GM19239 (cell line): Measurements from ENCODE around the gene CTAGE1.
"Not testable (repeated sequence)": the region's sequence is repeated elsewhere in the genome, so short reads cannot be mapped to it uniquely, and the experiment has no call there.

Experiments
- DNase-seq: peaks from one replicate; pipeline ENCODE4 v3.0.0; 2011; ENCODE audit warnings: low spot score; ENCODE audit not compliant: insufficient read length
- FAIRE-seq: peaks from 2 replicates; lab custom pipeline; 2011; peaks lifted over from hg19 to GRCh38; lab: Jason Lieb, UNC

CTAGE1 gene, protein sequence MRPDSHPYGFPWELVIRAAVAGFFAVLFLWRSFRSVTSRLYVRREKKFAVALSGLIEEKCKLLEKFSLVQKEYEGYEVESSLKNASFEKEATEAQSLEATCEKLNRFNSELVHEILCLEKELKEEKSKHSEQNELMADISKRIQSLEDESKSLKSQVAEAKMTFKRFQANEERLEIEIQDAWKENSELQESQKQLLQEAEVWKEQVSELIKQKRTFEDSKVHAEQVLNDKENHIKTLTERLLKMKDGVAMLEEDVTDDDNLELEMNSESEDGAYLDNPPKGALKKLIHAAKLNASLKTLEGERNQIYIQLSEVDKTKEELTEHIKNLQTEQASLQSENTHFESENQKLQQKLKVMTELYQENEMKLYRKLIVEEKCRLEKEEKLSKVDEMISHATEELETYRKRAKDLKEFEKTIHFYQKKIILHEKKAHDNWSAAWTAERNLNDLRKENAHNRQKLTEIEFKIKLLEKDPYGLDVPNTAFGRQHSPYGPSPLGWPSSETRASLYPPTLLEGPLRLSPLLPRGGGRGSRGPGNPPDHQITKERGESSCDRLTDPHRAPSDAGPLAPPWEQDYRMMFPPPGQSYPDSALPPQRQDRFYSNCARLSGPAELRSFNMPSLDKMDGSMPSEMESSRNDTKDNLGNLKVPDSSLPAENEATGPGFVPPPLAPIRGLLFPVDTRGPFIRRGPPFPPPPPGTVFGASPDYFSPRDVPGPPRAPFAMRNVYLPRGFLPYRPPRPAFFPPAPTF

DNA sequence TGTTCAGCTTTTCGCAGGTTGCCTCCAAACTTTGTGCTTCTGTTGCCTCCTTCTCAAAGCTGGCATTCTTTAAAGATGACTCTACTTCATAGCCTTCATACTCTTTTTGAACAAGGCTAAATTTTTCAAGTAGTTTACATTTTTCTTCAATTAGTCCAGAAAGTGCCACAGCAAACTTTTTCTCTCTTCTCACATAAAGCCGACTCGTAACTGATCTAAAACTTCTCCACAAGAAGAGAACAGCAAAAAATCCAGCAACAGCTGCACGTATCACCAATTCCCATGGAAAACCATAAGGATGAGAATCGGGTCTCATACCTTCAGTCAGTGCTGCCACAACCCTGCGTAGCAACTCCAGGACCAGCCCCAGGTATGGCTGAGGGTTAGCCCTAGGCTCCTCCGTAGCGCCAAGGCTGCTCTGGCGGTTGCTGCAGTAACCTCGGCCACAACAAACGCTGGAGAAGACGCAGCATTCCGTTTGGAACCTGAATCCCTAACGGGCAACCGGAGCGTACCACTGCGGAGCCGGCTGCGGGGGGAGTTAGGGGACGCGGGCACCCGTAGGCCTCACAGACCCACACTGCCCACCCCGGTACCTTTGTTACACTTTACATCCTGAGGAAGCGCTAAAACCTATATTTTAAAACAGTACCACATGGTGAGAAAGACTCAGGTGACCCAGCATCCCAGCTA lies at the start of gene CTAGE1:
CTAGE1 (minus strand) TSS at position 420 of the 693 bp plus-strand sequence; CDS start at position 316, 104 bp downstream.
- FAIRE-seq (no peak), DNase-seq (no peak)

DNA sequence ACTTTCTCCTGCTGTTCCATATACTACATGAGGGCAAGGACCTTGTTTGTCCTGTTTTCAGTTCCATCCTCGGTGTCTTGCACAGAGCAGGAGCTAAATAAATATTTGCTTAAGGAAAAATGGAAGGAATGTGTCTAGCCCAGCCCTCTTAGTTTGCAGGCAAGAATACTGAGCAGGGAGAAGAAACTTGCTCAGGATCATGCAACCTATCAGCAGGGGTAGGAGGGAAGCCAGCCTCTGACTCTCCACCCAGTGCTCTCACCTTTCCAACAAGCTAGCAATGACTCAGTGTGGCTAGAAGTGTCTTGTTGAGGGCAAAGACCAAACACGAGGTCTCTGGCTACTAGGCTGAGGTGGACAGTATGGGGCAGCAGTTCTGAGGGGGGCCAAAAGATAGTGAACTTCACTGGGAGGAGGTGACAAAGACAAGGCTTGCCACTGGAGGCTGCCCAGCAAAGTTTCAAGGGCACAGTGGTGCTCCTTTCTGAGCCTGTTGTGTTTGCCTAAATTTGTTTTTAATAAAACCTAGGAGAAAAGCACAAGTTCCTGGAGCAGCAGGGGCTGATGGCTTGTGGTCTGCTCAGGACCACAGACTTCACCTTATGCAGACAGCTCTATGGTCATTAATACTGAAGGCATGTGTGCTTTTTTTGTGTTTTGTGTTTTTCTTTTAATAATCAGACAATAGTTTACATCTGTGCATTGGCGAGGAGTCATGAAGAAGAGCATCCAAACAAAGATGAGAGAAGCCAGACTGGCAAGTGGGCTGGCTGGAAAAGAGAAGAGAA lies 49.1 kb upstream of the CTAGE1 start:
- FAIRE-seq, result no peak
- DNase-seq, result no peak

DNA sequence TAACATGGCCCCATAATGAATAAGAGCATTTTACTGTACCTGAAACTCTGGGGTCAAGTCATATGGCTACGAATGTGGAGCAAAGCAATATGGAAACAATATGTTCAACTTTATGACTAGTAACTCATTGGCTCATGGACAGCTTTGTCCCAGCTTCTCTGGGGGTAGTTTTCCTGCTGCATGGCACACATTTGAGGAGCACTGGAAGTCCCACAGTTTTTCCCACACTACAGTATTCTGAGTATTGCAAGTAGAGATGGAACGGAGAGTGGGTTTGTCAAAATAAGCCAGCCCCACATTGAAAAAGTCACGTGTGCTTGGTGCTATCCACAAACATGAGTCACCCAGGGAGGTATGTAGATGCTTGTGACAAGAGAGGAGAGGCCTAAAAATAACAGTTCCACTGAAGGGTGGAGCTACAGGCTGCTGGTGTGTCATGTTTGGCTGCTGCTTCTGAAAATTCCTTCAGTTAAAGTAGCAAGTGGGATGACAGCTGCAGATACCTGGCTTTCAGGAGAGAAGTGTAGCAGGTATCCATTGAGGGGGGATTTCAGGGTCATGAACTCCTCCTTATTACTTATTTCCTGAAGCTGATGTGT lies 48.2 kb upstream of the CTAGE1 start:
- FAIRE-seq, result no peak

DNA sequence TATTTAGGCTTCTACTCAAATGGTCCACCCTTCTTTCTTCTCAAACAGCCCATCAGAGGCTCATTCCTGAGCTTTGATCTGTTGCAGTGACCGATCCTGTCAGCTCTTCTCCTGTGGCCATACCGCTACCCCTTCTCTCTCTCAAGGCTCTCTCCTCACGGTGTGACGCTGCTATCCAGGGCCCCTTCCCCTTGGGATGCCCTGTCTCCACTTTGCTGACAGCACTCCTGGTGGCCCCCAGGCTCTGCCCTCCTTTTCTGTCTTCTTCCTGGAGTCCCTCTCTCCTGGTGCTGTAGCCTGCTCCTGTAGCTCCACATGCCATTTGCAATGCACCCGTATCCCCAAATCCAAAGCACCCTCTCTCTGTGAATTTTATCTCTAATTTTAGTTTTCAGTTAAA lies 45.4 kb upstream of the CTAGE1 start:
- no peak for DNase-seq
- no peak for FAIRE-seq

More for the DNA sequence above, 48.2 kb upstream of the CTAGE1 start:
- no peak for DNase-seq

DNA sequence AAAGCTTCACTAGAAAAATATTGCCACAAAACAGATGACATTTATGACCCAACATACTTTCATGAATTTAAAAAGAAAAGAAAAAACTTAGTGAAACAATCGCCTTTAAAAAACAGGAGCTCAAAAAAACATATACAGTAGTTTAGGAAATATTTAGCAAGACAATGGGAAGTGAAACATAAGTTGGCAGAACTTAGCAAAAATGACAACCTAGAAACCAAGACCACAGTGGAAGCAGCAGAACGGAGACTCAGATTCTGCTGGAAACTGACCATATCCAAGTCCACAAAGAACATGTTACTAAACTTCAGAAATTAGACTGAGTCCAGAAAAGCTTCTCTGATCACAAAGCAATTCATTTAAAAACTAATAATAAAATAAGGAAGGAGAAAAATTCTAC lies 41.8 kb upstream of the CTAGE1 start:
- FAIRE-seq, result no peak
- DNase-seq, result no peak

DNA sequence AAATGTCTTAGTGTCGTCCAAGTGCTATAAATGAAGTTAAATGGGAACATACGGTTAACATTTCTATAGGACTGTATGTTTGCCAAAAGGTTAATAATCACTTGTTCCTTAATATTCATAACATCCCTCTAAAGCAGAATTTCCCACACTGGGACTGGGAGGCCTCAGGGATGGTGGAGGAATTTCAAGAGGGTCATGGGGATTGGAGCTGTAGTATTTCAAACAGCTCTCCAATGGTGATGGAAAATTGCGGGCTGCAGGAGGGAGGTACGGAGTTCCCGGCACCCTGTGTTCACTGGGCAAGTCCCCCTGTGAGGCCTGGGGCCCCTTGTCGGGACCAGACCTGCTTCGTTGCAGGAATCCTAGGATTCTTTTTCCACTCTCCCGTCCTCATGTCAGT lies 39.8 kb upstream of the CTAGE1 start:
- FAIRE-seq (no peak), DNase-seq (no peak)

DNA sequence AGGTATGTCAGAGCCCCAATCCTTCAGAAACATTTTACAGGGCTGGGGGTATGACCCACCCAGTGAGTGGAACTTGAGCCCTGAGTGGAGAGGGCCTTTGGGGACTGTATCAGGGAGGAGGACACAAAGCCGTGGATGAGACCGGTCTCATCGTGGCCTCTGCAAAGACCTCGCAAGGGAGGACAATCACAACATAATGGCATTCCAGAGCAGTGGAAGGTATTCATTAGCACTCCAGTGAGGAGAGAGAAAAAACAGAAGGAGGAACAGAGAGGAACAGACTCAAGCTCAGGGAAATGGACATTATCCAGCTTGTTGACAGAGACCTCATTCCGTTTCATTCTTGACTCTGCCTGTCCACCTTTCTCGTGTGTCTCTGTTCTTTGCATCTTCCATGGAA lies 38.8 kb upstream of the CTAGE1 start:
- no peak for FAIRE-seq
- DNase-seq, result no peak

DNA sequence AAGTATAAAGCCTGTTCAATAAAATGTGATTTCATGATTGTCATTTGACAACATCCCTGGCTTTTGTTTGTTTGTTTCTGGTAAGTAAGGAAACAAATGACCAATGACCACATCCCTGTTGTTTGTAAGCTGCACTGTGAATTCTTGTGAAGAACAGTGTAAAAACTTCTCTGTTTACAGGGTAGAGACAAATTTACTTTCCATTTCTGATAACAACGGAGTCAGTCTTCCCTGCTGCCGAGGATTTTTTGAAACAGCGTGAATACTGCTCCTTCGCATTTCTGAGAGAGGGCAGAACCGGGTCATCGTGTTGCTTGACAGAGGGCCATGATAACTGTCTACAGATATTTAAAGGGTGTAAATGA lies 38.4 kb upstream of the CTAGE1 start:
- no peak for DNase-seq
- no peak for FAIRE-seq

DNA sequence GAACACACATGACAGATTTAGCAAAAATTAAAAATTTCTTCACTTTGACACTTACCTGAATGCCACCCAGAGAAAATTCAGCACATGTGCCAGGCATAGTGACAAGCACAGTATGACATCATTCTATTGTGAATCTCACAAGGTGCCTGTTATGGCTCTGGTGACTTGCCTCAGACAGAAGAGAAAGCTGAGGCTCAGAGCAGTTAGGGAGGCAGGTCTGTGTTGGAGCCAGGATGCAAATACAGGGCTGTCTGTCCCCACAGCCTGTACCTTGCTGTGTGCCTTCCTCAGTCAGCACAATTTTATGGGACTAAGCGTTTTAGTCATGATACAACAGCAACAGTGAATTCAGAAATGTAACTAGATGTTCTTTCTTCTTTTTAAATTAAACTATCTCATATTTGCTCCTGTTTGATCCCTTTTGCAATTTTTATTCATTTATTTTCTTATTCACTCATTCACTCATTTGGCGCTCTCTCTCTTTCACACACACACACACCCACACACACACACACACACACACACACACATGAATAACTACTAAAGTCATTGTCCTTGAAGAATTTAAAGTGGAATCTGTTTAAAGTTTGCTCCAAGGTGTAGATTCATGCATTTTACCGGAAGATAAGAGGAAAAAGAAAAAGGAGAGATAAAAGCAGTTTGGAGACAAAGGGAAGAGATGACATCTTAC lies 37.9 kb upstream of the CTAGE1 start:
- DNase-seq (no peak), FAIRE-seq (no peak)

DNA sequence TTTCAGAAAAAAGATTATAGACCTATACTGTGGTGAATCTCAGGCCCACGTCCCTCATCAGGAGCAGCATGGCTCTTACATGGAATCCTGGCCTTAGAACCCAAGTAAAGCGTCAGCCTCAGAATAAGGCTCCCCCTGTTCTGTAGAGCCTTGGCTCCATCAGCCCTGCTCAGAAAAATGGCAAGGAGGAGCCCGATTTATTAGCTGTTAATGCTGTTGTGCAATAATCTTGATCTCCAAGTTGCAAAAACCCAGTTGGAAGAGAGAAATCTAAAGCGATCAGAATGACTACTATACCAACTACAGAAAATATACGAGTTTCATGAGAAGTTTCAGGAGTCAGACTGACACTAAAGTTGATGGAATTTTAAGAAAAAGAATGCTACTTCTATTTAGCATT lies 35.6 kb upstream of the CTAGE1 start:
- DNase-seq (no peak), FAIRE-seq (no peak)

DNA sequence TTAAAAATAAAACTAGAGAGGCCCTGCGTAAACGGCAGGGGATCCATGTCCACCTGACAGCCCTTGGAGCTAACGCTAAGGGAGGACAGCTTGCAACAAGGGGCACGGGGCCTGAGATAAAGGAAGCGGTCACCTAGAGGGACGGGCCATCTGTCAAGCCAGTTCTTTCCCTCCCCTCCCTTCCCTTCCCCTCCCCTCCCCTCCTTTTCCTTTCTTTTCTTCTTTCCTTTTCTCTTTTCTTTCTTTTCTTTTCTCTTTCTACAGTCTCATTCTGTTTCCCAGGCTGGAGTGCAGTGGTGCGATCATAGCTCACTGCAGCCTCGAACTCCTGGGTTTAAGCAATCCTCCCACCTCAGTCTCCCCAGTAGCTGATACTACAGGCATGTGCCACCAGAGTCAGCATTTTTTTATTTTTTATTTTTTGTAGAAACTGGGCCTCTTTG lies 34.5 kb upstream of the CTAGE1 start:
- FAIRE-seq, result no peak
- DNase-seq, result no peak

DNA sequence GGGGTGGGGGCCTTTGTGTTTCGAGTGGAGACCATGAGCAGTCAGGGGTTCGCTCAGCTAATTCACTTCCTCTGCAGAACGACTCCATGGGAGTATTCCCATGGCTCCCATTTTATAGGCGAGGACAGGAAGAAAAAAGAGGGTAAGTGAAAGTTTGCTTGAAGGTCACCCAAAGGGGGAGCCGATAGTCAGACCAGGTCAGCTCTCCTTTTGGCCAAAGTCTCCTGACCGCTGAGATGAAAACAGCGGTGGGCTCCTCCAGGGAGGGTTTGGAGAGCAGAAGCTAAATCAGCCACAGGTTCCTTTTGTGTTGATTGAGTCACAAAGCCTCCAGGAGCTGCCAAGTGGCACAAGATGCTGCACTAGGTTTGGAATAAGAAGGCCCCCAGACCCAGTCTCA lies 34.1 kb upstream of the CTAGE1 start:
- no peak for DNase-seq

DNA sequence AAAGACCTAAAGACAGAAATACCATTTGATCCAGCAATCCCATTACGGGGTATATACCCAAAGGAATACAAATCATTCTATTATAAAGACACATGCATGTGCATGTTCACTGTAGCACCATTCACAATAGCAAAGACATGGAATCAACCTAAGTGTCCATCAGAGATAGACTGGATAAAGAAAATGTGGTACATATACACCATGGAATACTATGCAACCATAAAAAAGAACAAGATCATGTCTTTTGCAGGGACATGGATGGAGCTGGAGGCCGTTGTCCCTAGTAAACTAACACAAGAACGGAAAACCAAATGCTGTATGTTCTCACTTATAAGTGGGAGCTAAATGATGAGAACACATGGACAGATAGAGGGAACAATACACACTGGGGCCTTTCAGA lies 33.1 kb upstream of the CTAGE1 start:
- not testable (repeated sequence) for FAIRE-seq, DNase-seq

More for the DNA sequence above, 34.1 kb upstream of the CTAGE1 start:
- FAIRE-seq, result no peak

DNA sequence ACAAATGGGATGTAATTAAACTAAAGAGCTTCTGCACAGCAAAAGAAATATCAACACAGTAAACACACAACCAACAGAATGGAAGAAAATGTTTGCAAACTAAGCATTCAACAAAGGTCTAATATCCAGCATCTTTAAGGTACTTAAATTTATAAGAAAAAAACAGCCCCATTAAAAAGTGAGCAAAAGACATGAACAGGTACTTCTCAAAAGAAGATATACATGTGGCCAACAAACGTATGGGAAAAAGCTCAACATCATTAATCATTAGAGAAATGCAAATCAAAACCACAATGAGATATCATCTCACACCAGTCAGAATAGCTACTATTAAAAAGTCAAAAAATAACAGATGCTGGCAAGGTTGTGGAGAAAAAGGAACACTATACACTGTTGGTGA lies 32.6 kb upstream of the CTAGE1 start:
- not testable (repeated sequence) for FAIRE-seq, DNase-seq

DNA sequence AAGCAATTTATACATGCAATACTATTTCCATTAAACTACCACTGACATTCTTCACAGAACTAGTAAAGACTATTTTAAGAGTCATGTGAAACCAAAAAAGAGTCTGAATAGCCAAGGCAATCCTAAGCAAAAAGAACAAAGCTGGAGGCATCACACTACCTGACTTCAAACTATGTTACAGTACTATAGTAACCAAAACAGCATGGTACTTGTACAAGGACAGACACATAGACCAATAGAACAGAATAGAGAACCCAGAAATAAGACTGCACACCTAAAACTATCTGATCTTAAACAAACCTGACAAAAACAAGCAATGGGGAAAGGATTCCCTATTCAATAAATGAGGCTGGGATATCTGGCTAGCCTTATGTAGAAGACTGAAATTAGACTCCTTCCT lies 32.0 kb upstream of the CTAGE1 start:
- FAIRE-seq, DNase-seq: not testable (repeated sequence)

DNA sequence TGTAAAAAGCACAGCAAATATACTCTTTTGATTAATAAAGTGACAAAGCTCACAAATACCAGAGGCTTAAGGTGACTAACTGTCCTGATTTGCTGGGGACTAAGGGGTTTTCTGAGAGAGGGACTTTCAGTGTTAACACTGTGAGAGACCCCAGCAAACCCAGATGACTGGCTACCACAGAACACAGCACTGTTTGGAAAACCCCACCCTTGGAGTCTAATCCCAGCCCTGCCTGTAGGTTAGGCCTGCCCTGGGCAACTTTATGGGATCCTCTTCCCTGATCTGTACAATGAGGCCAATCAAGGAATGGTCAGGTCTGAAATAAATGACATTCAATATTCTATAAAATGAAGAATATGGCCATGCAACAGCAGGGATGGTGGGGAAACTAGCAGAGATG lies 30.5 kb upstream of the CTAGE1 start:
- DNase-seq (no peak), FAIRE-seq (no peak)

DNA sequence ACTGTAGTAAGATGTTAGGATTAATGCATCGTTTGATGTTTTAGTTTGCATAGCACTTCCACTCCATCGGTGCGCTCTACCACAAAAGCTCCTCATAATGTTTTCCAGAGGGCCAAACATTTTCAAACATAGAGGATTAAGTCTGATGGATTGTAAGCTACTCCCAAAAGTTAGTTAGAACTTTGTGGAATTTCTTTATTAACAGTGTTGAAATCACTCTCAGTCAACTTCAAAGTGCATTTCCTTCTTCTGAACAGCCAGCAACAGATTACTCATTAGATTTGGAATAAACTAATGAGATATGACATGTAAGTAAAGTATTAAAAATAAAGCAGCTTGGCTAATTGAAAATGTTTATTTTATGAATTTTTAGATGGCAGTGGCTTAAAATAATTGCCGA lies 30.1 kb upstream of the CTAGE1 start:
- FAIRE-seq, result no peak
- no peak for DNase-seq

DNA sequence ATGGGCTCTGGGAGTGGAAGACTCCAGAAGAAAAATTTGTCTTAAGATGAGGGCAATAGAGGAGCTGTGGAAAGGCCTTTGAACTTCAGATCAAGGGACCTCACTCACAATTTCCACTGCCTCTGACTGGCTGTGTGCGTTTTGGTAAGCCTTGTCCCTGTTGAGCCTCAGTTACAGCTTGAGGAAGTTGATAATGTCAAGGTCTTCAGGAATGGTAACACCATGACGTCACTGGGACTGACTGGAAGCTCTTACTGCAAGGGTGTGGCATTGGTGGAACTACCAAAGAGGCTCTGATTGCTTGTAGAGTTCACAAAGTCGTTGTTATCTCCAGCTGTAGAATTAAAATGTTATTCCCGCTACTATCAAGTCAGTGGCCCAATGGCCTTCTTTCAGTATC lies 29.2 kb upstream of the CTAGE1 start:
- DNase-seq (no peak), FAIRE-seq (no peak)

DNA sequence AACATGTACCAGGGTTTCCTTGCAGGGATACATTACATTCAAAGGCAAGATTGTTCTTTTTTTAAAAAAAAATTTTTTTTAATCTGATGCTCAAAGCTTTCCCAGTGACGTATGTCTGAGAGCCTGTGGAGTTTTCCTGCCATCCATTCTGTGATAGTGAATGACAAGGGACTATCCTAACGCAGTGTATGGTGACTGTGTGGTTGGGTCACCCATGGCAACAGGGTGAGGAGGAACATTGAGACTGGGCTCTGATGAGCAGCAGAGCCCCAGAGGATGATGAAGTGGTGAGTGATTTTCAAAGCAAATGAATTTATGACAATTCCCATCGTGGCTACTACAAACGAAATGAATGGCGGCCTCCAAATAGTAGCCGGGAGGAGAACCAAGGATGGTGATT lies 28.6 kb upstream of the CTAGE1 start:
- no peak for FAIRE-seq
- DNase-seq, result no peak
